ENCODE results near the gene LACC1. TPM values are rescaled to one million over a fixed set of nuclear protein-coding genes. Genes with fewer than 3 reads are reported as not detected.

The LACC1 gene
- total and polyA plus RNA-seq, 9 donors, result 2.0 to 7.3 (median 5.3) TPM

- WGBS, 3 donors, result 63 to 86% (median 64%) methylated on average over 5 of the region's 5 CpGs
- H3K27me3 ChIP-seq, result no peaks in the 10 kb centered on the region
- intact Hi-C loops (cut with DNase I), result loop anchor here in 2 of 4 donors (10.0 kb wide), 3 partner anchors 136 to 536 kb away; no protein-coding TSS in a partner anchor
These were observed 38.9 kb downstream of the LACC1 start for GRCh38 chr13:43918636-43919035.

DNA sequence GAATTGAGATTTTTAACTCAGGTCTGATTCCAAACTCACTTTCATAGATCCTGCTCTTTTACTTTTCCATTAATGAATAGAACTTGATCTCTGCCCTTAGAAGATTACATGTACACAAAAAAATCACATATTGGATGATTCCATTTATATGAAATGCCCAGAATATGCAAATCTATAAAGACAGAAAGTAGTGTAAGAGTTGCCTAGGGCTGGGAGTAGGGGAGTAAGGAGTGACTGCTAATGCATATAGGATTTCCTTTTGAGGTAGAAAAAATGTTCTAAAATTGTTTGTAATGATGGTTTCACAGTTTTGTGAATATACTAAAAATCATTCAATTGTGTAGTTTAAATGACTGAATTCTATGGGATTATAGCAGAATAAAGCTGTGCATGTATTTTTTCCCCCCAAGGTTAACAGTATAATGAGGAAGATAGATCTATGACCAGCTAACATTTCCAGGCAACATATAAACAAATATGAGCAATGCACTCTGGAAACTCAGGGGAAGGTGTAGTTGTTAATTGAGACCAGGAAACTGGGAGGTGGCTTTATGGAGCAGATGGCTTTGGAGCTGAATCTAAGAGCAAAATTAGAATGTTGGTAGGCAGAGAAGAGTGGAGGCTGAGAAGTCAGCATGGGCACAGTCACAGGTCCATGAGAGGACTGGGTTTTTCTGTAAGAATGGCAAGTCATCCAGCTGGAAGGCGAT is 41.4 kb downstream of the LACC1 start:
- H3K27me3 ChIP-seq, result no peaks in the 10 kb centered on the region
- H3K4me3 ChIP-seq, result no peak overlapping the region
- intact Hi-C loops (cut with DNase I), result no loop called here
- H3K4me1 ChIP-seq (ENCODE audit: insufficient read depth), result no peaks in the 10 kb centered on the region
- TF ChIP-seq POLR2A (IDR thresholded peaks at IDR 0.05) (no peak), EP300 (IDR thresholded peaks at IDR 0.05) (no peak)
- TF ChIP-seq, protein P1, sequence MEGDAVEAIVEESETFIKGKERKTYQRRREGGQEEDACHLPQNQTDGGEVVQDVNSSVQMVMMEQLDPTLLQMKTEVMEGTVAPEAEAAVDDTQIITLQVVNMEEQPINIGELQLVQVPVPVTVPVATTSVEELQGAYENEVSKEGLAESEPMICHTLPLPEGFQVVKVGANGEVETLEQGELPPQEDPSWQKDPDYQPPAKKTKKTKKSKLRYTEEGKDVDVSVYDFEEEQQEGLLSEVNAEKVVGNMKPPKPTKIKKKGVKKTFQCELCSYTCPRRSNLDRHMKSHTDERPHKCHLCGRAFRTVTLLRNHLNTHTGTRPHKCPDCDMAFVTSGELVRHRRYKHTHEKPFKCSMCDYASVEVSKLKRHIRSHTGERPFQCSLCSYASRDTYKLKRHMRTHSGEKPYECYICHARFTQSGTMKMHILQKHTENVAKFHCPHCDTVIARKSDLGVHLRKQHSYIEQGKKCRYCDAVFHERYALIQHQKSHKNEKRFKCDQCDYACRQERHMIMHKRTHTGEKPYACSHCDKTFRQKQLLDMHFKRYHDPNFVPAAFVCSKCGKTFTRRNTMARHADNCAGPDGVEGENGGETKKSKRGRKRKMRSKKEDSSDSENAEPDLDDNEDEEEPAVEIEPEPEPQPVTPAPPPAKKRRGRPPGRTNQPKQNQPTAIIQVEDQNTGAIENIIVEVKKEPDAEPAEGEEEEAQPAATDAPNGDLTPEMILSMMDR (IDR thresholded peaks at IDR 0.05), result no peak
- 95 to 100% (median 100%) methylated on average over 1 of the region's 1 CpG for WGBS, 3 donors
- no peaks in the 10 kb centered on the region for H3K9me3 ChIP-seq
- no peaks in the 10 kb centered on the region for H3K36me3 ChIP-seq
- no peak for DNase-seq
- no peak overlapping the region for H3K27ac ChIP-seq

More at GRCh38 chr13:43918636-43919035, 38.9 kb downstream of the LACC1 start:
- Histone ChIP-seq H3K4me3 (no peak overlapping the region), H3K36me3 (no peaks in the 10 kb centered on the region), H3K27ac (no peak overlapping the region), H3K9me3 (no peaks in the 10 kb centered on the region), H3K4me1 (ENCODE audit: insufficient read depth) (no peaks in the 10 kb centered on the region)
- no peak for DNase-seq
- TF ChIP-seq, protein P1 (IDR thresholded peaks at IDR 0.05), result no peak
- TF ChIP-seq POLR2A (IDR thresholded peaks at IDR 0.05) (no peak), EP300 (IDR thresholded peaks at IDR 0.05) (no peak)

- Histone ChIP-seq H3K27ac (no peak overlapping the region), H3K36me3 (no peaks in the 10 kb centered on the region), H3K4me3 (no peak overlapping the region), H3K9me3 (no peaks in the 10 kb centered on the region), H3K27me3 (no peaks in the 10 kb centered on the region), H3K4me1 (ENCODE audit: insufficient read depth) (no peaks in the 10 kb centered on the region)
- no peak for TF ChIP-seq POLR2A (IDR thresholded peaks at IDR 0.05)
- WGBS, 3 donors, result 92 to 93% (median 92%) methylated on average over 5 of the region's 5 CpGs
- intact Hi-C loops (cut with DNase I), result no loop called here
- no peak for DNase-seq
These were observed 45.0 kb downstream of the LACC1 start for GRCh38 chr13:43924549-43925245.

- Histone ChIP-seq H3K36me3 (no peaks in the 10 kb centered on the region), H3K27ac (no peak overlapping the region), H3K9me3 (no peaks in the 10 kb centered on the region), H3K4me3 (no peak overlapping the region), H3K27me3 (no peaks in the 10 kb centered on the region), H3K4me1 (ENCODE audit: insufficient read depth) (no peaks in the 10 kb centered on the region)
- WGBS, 3 donors, result 92 to 94% (median 94%) methylated on average over 1 of the region's 1 CpG
- DNase-seq, result no peak
- TF ChIP-seq, protein P1 (IDR thresholded peaks at IDR 0.05), result no peak
- TF ChIP-seq POLR2A (IDR thresholded peaks at IDR 0.05) (no peak), EP300 (IDR thresholded peaks at IDR 0.05) (no peak)
- intact Hi-C loops (cut with DNase I), result no loop called here
These were observed 50.2 kb downstream of the LACC1 start for GRCh38 chr13:43929947-43930346.

- H3K27ac ChIP-seq, result no peak overlapping the region
- H3K36me3 ChIP-seq, result no peaks in the 10 kb centered on the region
- H3K4me3 ChIP-seq, result no peak overlapping the region
- TF ChIP-seq, protein P1 (IDR thresholded peaks at IDR 0.05), result no peak
- no peak for TF ChIP-seq EP300 (IDR thresholded peaks at IDR 0.05)
- TF ChIP-seq POLR2A (IDR thresholded peaks at IDR 0.05), result no peak
- WGBS, 3 donors, result 74 to 79% (median 74%) methylated on average over 2 of the region's 2 CpGs
- H3K4me1 ChIP-seq (ENCODE audit: insufficient read depth), result no peaks in the 10 kb centered on the region
- no peaks in the 10 kb centered on the region for H3K27me3 ChIP-seq
- no peaks in the 10 kb centered on the region for H3K9me3 ChIP-seq
- no peak for DNase-seq
- intact Hi-C loops (cut with DNase I), result no loop called here
These were observed 53.7 kb downstream of the LACC1 start for GRCh38 chr13:43933378-43933777.
